Epithelial cell of proximal tubule (primary cell): ENCODE measurements around the gene GRID1. TPM values are rescaled to one million over a fixed set of nuclear protein-coding genes. Genes with fewer than 3 reads are reported as not detected.

Experiments used
- DNase-seq: peaks from one replicate; pipeline ENCODE4 v3.0.0-alpha.2; 2011; ENCODE audit warnings: low read depth
- H3K4me3 ChIP-seq: 2 replicates; pipeline ENCODE4 v1.5.1; 2011; ENCODE audit warnings: low read depth, mild to moderate bottlenecking, low read length
- total RNA-seq: library from RNA; depleted of rRNA; stranded (reverse); fragments of >200 nt; gene quantifications from 2 replicates; pipeline ENCODE4 v1.2.3, GENCODE V29; 2015
- TF ChIP-seq, protein P1 (sequence below): conservative IDR thresholded peaks from 2 replicates; pipeline ENCODE4 v1.5.1; 2012; ENCODE audit warnings: low read depth, mild to moderate bottlenecking, low read length

The GRID1 gene
- total RNA-seq, 1 donor from 2014 or later = 0.52 TPM

DNA sequence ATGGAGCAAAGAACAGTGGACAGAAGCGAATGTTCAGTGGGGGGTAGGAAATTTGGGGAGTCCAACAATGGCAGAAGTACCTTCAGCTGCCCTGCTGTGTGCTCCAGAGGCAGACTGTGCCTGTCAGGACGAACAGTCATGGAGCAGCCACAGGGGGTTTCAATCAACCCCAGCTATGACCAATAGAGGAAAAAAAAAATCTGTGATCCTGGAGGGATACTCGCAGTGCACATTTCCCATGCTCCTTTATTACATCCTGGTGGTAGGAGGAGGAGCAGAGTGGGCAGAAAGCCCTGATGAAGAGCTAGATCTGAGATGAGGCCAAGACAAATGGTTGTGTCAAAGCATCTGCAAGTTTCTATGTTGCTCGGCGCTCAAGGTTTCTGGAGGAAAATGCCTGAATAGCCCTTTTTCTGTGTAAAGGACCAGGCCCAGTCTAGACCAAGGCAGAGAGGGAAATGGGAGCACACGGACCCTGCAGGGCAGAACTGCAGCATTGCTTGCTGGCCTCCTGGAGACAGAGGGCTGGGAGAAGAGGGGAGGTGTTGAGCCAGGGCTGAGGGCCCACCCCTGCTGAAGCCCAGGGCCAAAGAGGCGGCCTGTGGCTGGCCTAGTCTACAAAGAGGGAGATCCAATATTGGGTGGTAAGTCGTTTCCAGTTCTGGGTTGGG lies 201.5 kb downstream of the GRID1 start:
- no peak for DNase-seq
- TF ChIP-seq, protein P1, sequence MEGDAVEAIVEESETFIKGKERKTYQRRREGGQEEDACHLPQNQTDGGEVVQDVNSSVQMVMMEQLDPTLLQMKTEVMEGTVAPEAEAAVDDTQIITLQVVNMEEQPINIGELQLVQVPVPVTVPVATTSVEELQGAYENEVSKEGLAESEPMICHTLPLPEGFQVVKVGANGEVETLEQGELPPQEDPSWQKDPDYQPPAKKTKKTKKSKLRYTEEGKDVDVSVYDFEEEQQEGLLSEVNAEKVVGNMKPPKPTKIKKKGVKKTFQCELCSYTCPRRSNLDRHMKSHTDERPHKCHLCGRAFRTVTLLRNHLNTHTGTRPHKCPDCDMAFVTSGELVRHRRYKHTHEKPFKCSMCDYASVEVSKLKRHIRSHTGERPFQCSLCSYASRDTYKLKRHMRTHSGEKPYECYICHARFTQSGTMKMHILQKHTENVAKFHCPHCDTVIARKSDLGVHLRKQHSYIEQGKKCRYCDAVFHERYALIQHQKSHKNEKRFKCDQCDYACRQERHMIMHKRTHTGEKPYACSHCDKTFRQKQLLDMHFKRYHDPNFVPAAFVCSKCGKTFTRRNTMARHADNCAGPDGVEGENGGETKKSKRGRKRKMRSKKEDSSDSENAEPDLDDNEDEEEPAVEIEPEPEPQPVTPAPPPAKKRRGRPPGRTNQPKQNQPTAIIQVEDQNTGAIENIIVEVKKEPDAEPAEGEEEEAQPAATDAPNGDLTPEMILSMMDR = no peak
- no peak overlapping the region for H3K4me3 ChIP-seq

GRCh38 chr10:86164174-86164774 lies 202.3 kb downstream of the GRID1 start:
- TF ChIP-seq, protein P1 = no peak
- peak overlapping the region; percentile 24 for H3K4me3 ChIP-seq
- peak; percentile 87 for DNase-seq

DNA sequence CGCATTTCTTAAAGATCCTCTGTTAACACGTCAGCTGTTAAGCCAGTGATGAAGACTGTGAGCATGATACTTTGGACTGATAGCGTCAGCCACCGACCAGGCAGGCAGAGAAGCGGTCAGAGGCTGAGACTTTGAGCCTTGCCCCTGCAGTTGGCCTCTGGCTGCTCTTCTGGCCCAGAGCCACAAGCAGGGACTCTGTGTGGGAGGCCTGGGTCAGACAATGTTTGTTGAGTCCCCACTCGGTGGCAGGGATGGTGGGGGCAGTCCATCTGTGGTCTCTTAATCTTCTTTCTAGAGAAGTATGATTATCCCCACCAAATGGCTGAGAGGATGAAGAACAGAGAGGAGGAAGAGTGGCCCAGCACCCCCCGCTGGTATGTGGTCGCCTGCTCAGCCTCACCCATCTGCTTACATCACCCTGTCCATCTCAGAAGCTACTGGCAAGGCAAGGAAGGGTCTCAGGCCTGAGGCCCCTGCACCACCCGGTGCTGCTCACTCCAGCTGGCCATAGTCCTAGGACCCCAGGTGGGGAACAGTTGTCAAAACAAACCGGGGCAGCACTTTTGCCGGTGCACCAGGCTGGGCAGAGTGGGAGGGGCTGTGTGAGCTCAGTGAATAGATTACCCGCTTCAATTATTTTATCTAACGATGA lies 202.9 kb downstream of the GRID1 start:
- TF ChIP-seq, protein P1 = no peak
- DNase-seq = peak; percentile 22
- H3K4me3 ChIP-seq = peak overlapping the region; percentile 24

DNA sequence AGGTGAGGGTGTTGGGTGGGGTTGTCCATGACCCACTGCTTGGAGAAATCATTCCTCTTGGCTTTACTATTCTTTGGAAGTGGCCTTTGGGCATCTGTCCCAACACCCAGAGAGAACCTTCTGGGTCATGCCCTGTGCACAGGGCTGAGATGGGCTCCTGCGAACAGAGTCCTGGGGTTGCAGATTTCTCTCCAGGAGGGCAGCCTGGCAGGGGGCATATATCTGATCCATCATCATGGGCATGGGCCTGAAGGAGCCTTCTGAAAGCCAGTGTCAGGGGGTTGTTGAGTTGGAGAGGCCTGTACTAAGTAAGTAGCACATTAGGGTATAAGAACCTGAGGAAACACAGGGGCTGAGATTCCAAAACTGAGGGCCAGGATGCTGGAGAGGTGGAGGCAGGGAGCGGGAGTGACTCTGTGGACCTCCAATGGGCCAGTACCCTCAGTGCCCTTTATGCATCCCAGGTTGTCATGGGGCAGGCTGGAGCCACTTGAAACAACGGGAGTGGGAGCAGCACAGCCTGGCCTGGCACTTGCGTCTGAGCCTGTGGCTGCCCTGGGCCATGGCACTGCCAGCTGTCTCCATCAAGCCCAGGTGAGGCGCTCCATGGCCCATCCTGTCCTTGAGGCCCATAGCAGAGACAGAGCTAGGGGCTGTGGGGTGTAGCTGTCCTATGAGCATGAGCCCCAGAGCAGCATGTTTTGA lies 203.7 kb downstream of the GRID1 start:
- TF ChIP-seq, protein P1 = no peak
- DNase-seq = no peak
- H3K4me3 ChIP-seq = no peak overlapping the region

DNA sequence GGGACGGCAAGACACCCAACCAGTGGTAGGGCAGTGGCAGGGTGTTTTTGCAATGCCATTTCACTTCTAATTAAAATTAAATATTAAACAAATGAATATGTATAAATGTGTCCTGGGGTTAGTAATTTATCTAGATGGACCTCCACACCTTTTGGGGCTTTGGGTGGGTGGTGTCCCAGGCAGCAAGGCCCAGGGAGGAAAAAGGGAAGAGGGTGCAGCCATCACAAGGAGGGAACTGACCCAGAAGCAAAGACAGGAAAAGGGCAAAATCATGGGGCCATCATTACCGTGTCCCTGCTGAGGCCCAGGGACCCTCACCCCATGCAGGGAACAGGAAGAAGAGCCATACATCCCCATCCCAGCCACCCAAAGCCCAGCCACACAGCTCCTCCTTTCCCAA lies 204.6 kb downstream of the GRID1 start:
- no peak for DNase-seq
- TF ChIP-seq, protein P1 = no peak
- H3K4me3 ChIP-seq = no peak overlapping the region

GRCh38 chr10:86160890-86161585 lies 205.6 kb downstream of the GRID1 start:
- TF ChIP-seq, protein P1 = no peak
- peak; percentile 13 for DNase-seq
- no peak overlapping the region for H3K4me3 ChIP-seq
